Activated B cell treated with CpG ODN at 0.5 μM for 24 hours (primary cell): ENCODE measurements around the gene ACP3. TPM values are rescaled to one million over a fixed set of nuclear protein-coding genes. Genes with fewer than 3 reads are reported as not detected.
"Not testable (repeated sequence)": the region's sequence is repeated elsewhere in the genome, so short reads cannot be mapped to it uniquely, and the experiment has no call there.

Source experiments
- ATAC-seq: fragments of 200-7000 bp; cut with Tn5 transposase; one replicate; pipeline ENCODE4 v1.10.0; 2021; ENCODE audit warnings: low read depth, mild to moderate bottlenecking, moderate library complexity
- CTCF ChIA-PET: fragments of 350-600 bp; sonication (Branson Sonifier 250); formaldehyde crosslinking; loops from one replicate; lab custom pipeline; 2021; ENCODE audit warnings: antibody characterized with exemption; lab: Charles Lee
- POLR2A ChIA-PET: fragments of 350-600 bp; sonication (Branson Sonifier 250); formaldehyde crosslinking; loops from one replicate; lab custom pipeline; 2021; ENCODE audit warnings: antibody characterized with exemption; lab: Charles Lee
- DNase-seq: peaks from one replicate; pipeline ENCODE4 v3.0.0; 2022
- H3K27ac Mint-ChIP-seq: one replicate; pipeline ENCODE4 v1.8.0; 2020; ENCODE audit warnings: mixed read lengths
- H3K27me3 Mint-ChIP-seq: one replicate; pipeline ENCODE4 v1.8.0; 2021; ENCODE audit warnings: mixed read lengths
- H3K36me3 Mint-ChIP-seq: one replicate; pipeline ENCODE4 v1.8.0; 2021; ENCODE audit warnings: low read depth, mixed read lengths
- H3K4me1 Mint-ChIP-seq: one replicate; pipeline ENCODE4 v1.8.0; 2021; ENCODE audit warnings: mixed read lengths
- H3K4me3 Mint-ChIP-seq: one replicate; pipeline ENCODE4 v1.8.0; 2020; ENCODE audit warnings: mild to moderate bottlenecking, mixed read lengths
- H3K9me3 Mint-ChIP-seq: one replicate; pipeline ENCODE4 v1.8.0; 2020; ENCODE audit warnings: mixed read lengths
- CTCF ChIP-seq: fragments of 200-600 bp; IDR thresholded peaks from one replicate; pipeline ENCODE4 v1.8.0; 2022; ENCODE audit warnings: antibody characterized with exemption, mild to moderate bottlenecking
- intact Hi-C: fragments of 100-400 bp; cut with micrococcal nuclease; formaldehyde crosslinking; loops from one replicate; pipeline ENCODE4 v1.15.1; 2024
- total RNA-seq: library from RNA; stranded (reverse); gene quantifications from 2 replicates; pipeline ENCODE4 v1.2.3, GENCODE V29; 2022

ACP3 gene
- total RNA-seq, 1 donor from 2014 or later = 0.84 TPM

GRCh38 chr3:132368962-132369361 is 51.8 kb downstream of the ACP3 start:
- no peaks in the 10 kb centered on the region for H3K36me3 Mint-ChIP-seq
- no peak for DNase-seq
- no peak overlapping the region for H3K4me3 Mint-ChIP-seq
- H3K4me1 Mint-ChIP-seq = no peaks in the 10 kb centered on the region
- intact Hi-C loops = no loop called here
- no peaks in the 10 kb centered on the region for H3K27me3 Mint-ChIP-seq
- H3K27ac Mint-ChIP-seq = no peak overlapping the region
- ATAC-seq = no peak
- TF ChIP-seq CTCF = no peak
- POLR2A ChIA-PET = no interaction called here
- no peaks in the 10 kb centered on the region for H3K9me3 Mint-ChIP-seq
- CTCF ChIA-PET = no interaction called here

- ATAC-seq, intact Hi-C loops, POLR2A ChIA-PET, H3K27ac Mint-ChIP-seq, H3K4me1 Mint-ChIP-seq, H3K27me3 Mint-ChIP-seq, DNase-seq, H3K9me3 Mint-ChIP-seq, CTCF ChIA-PET, H3K36me3 Mint-ChIP-seq: not testable (repeated sequence)
- H3K4me3 Mint-ChIP-seq = peak overlapping the region; percentile 19
Measured at GRCh38 chr3:132376945-132377354, 59.7 kb downstream of the ACP3 start.

- no peak overlapping the region for H3K27ac Mint-ChIP-seq
- H3K9me3 Mint-ChIP-seq = no peaks in the 10 kb centered on the region
- ChIA-PET POLR2A (no interaction called here), CTCF (no interaction called here)
- no peak for DNase-seq
- no peaks in the 10 kb centered on the region for H3K4me1 Mint-ChIP-seq
- no peak overlapping the region for H3K4me3 Mint-ChIP-seq
- TF ChIP-seq CTCF = no peak
- no peak for ATAC-seq
- H3K36me3 Mint-ChIP-seq = no peaks in the 10 kb centered on the region
- intact Hi-C loops = no loop called here
- peaks cover 9% of the 10 kb centered on the region for H3K27me3 Mint-ChIP-seq
Measured at GRCh38 chr3:132378048-132378762, 61.0 kb downstream of the ACP3 start.

GRCh38 chr3:132378846-132379245 is 61.6 kb downstream of the ACP3 start:
- DNase-seq (no peak), ATAC-seq (no peak)
- no peak for TF ChIP-seq CTCF
- H3K4me3 Mint-ChIP-seq = no peak overlapping the region
- intact Hi-C loops = no loop called here
- peaks cover 9% of the 10 kb centered on the region for H3K27me3 Mint-ChIP-seq
- ChIA-PET POLR2A (no interaction called here), CTCF (no interaction called here)
- H3K27ac Mint-ChIP-seq = no peak overlapping the region
- H3K36me3 Mint-ChIP-seq = no peaks in the 10 kb centered on the region
- H3K9me3 Mint-ChIP-seq = no peaks in the 10 kb centered on the region
- H3K4me1 Mint-ChIP-seq = no peaks in the 10 kb centered on the region

GRCh38 chr3:132380920-132381319 is 63.7 kb downstream of the ACP3 start:
- Mint-ChIP-seq H3K4me1 (no peaks in the 10 kb centered on the region), H3K27me3 (peaks cover 10% of the 10 kb centered on the region), H3K4me3 (no peak overlapping the region), H3K27ac (no peak overlapping the region), H3K36me3 (no peaks in the 10 kb centered on the region), H3K9me3 (no peaks in the 10 kb centered on the region)
- ChIA-PET POLR2A (no interaction called here), CTCF (interaction anchor here (1.2 kb wide), 1 partner anchor 18 kb away, joined by 3 read pairs; no protein-coding TSS in a partner anchor)
- intact Hi-C loops = no loop called here
- ATAC-seq (no peak), DNase-seq (no peak)
- TF ChIP-seq CTCF = no peak
